Cardiac muscle cell (in vitro differentiated cells and primary cell): ENCODE data around the gene HK1. TPM values are rescaled to one million over a fixed set of nuclear protein-coding genes. Genes with fewer than 3 reads are reported as not detected.

Experiments used
- DNase-seq, 2 donors: peaks; one replicate each; pipeline versions ENCODE4 v3.0.0 to v3.0.0-alpha.2; 2010 to 2017; ENCODE audit warnings: low read depth in 1 of 2, low spot score in 1 of 2
- H3K27ac ChIP-seq: fragments of 200-600 bp; sonication (generic); 2 replicates; pipeline ENCODE4 v1.5.1; 2016
- H3K27me3 ChIP-seq: fragments of 200-600 bp; sonication (generic); 2 replicates; pipeline ENCODE4 v1.6.0; 2016; ENCODE audit warnings: control low read depth
- H3K36me3 ChIP-seq: fragments of 200-600 bp; sonication (generic); 2 replicates; pipeline ENCODE4 v1.5.1; 2016; ENCODE audit warnings: control low read depth
- H3K4me1 ChIP-seq: fragments of 200-600 bp; sonication (generic); 2 replicates; pipeline ENCODE4 v1.8.1; 2017; ENCODE audit warnings: low read depth, mild to moderate bottlenecking, mixed run types
- H3K4me3 ChIP-seq: fragments of 200-600 bp; sonication (generic); 2 replicates; pipeline ENCODE4 v1.5.1; 2016; ENCODE audit warnings: mild to moderate bottlenecking
- H3K9me3 ChIP-seq: fragments of 200-600 bp; sonication (generic); 2 replicates; pipeline ENCODE4 v1.5.1; 2017; ENCODE audit warnings: low read depth, mild to moderate bottlenecking, control low read depth
- CTCF ChIP-seq: IDR thresholded peaks from 2 replicates; pipeline ENCODE4 v1.5.1; 2012; ENCODE audit warnings: low read depth, mild to moderate bottlenecking, low read length
- polyA plus RNA-seq: library from polyadenylated mRNA; unstranded; fragments of >200 nt; fragmentation: Nextera tagmentation; extraction: Ambion mirVana; gene quantifications from 2 replicates; pipeline ENCODE4 v1.2.1, GENCODE V29; 2016
- total RNA-seq: library from RNA; depleted of rRNA; stranded (reverse); fragments of >200 nt; gene quantifications from 2 replicates; pipeline ENCODE4 v1.2.3, GENCODE V29; 2016

Gene HK1
- total and polyA plus RNA-seq, 2 experiments from 2014 or later, result 324 to 347 TPM

DNA sequence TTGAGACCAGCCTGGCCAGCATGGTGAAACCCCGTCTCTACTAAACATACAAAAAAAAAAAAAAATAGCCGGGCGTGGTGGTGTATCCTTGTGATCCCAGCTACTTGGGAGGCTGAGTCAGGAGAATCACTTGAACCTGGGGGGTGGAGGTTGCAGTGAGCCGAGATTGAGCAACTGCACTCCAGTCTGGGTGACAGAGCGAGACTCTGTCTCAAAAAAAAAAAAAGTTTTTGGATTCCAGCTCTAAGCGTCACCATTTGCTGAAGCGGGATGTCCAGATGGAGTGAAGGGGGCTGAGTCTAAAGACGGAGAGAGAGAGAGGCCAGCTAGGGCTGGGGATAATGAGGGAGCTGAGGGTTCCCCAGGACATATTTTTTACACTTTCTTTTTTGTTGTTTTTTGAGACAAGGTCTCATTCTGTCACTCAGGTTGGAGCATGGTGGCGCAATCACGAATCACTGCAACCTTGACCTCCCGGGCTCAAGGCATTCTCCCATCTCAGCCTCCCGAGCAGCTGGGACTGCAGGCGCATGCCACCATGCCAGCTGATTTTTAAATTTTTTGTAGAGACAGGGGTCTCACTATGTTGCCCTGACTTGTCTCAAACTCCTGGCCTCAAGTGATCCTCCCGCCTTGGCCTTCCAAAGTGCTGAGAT lies 9.4 kb upstream of the HK1 start:
- DNase-seq, result peak in 1 of 2 donors; percentile 39
- no peak overlapping the region for H3K4me3 ChIP-seq
- H3K27me3 ChIP-seq, result no peaks in the 10 kb centered on the region
- no peaks in the 10 kb centered on the region for H3K4me1 ChIP-seq
- no peak overlapping the region for H3K27ac ChIP-seq
- no peaks in the 10 kb centered on the region for H3K36me3 ChIP-seq
- no peak for TF ChIP-seq CTCF
- H3K9me3 ChIP-seq, result no peaks in the 10 kb centered on the region

- DNase-seq, result peak in 1 of 2 donors; percentile 67
- no peaks in the 10 kb centered on the region for H3K27me3 ChIP-seq
- no peak for TF ChIP-seq CTCF
- no peak overlapping the region for H3K4me3 ChIP-seq
- no peak overlapping the region for H3K27ac ChIP-seq
- no peaks in the 10 kb centered on the region for H3K36me3 ChIP-seq
- H3K4me1 ChIP-seq, result no peaks in the 10 kb centered on the region
- no peaks in the 10 kb centered on the region for H3K9me3 ChIP-seq
Measured at GRCh38 chr10:69269761-69270160, 8.5 kb upstream of the HK1 start.

- no peak overlapping the region for H3K4me3 ChIP-seq
- no peaks in the 10 kb centered on the region for H3K4me1 ChIP-seq
- H3K9me3 ChIP-seq, result no peaks in the 10 kb centered on the region
- H3K27ac ChIP-seq, result no peak overlapping the region
- no peak for TF ChIP-seq CTCF
- no peaks in the 10 kb centered on the region for H3K27me3 ChIP-seq
- H3K36me3 ChIP-seq, result no peaks in the 10 kb centered on the region
- DNase-seq, result no peak
Measured at GRCh38 chr10:69270990-69271389, 7.3 kb upstream of the HK1 start.

DNA sequence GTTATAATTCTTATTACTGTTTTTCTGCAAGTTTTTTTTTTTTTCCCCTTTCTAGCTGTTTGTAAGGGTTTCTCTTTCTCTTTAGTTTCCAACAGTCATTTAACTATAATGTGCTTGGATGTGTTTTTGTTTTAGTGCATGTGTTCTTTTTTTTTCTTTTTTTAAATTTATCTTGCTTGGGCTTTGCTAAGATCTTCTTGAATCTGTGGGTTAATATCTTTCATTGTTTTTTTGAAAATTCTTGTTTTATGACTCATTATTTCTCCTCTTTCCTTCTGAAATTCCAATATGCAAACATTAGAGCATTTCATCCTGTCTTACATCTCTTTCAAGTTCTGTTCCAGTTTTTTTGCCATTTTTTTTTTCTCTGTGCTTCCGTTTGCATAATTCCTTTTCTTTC lies 5.7 kb upstream of the HK1 start:
- peak in 1 of 2 donors; percentile 32 for DNase-seq
- H3K9me3 ChIP-seq, result no peaks in the 10 kb centered on the region
- H3K27ac ChIP-seq, result no peak overlapping the region
- H3K27me3 ChIP-seq, result no peaks in the 10 kb centered on the region
- H3K36me3 ChIP-seq, result no peaks in the 10 kb centered on the region
- no peak for TF ChIP-seq CTCF
- no peak overlapping the region for H3K4me3 ChIP-seq
- H3K4me1 ChIP-seq, result no peaks in the 10 kb centered on the region

- Histone ChIP-seq H3K4me3 (no peak overlapping the region), H3K27me3 (no peaks in the 10 kb centered on the region), H3K4me1 (peaks cover 10% of the 10 kb centered on the region), H3K27ac (no peak overlapping the region), H3K9me3 (no peaks in the 10 kb centered on the region), H3K36me3 (no peaks in the 10 kb centered on the region)
- no peak for DNase-seq
- no peak for TF ChIP-seq CTCF
Measured at GRCh38 chr10:69275444-69275843, 2.9 kb upstream of the HK1 start.
